Esophagus muscularis mucosa (tissue), 4 donors: Measurements from ENCODE around the gene ANKRD27.

ENCODE experiments used
- CTCF ChIP-seq, 3 experiments: fragments of 200-600 bp in 2 of 3; fragments of 450-650 bp in 1 of 3; sonication (generic) in 2 of 3; IDR thresholded peaks; one replicate each; pipeline ENCODE4 v1.5.1; 2017 to 2019; ENCODE audit warnings: antibody characterized with exemption in 3 of 3, mild to moderate bottlenecking in 2 of 3, moderate library complexity in 1 of 3
- EP300 ChIP-seq: sonication (generic); formaldehyde crosslinking; IDR thresholded peaks from one replicate; pipeline ENCODE4 v1.6.1; 2017; ENCODE audit warnings: antibody characterized with exemption
- POLR2A ChIP-seq: fragments of 450-650 bp; IDR thresholded peaks from one replicate; pipeline ENCODE4 v1.6.1; 2017; ENCODE audit warnings: antibody characterized with exemption, moderate library complexity, mild to moderate bottlenecking, low read depth
- POLR2AphosphoS5 ChIP-seq, 2 donors: sonication (generic); formaldehyde crosslinking; IDR thresholded peaks; one replicate each; pipeline ENCODE4 v1.6.1; 2017; ENCODE audit warnings: antibody characterized with exemption in 2 of 2

GRCh38 chr19:32680986-32681385, 6.0 kb upstream of the ANKRD27 start:
- no peak for TF ChIP-seq CTCF (IDR thresholded peaks at IDR 0.05)
- no peak for TF ChIP-seq POLR2A
- TF ChIP-seq POLR2AphosphoS5 (IDR thresholded peaks at IDR 0.05): no peak
- no peak for TF ChIP-seq EP300
